ENCODE measurements around the gene SLA2.

GRCh38 chr20:36579996-36580545 lies 65.9 kb downstream of the SLA2 start:
- no peak for TF ChIP-seq POLR2AphosphoS5 (IDR thresholded peaks at IDR 0.05; ENCODE audit: borderline replicate concordance, low read depth, low read length)
- TF ChIP-seq EZH2 (IDR thresholded peaks at IDR 0.05), result no peak
- TF ChIP-seq FOXP2 (optimal IDR thresholded peaks at IDR 0.05; ENCODE audit: control extremely low read depth, extremely low read length, insufficient read depth), result no peak
